Central memory CD8-positive, alpha-beta T cell (primary cell): ENCODE data around the gene TAAR1.
"Not testable (repeated sequence)": the region's sequence is repeated elsewhere in the genome, so short reads cannot be mapped to it uniquely, and the experiment has no call there.

Experiments
- ATAC-seq: fragments of 150-1000 bp; cut with Tn5 transposase; replicated peaks from 2 replicates; pipeline ENCODE4 v1.10.0; 2022; ENCODE audit warnings: mild to moderate bottlenecking, moderate FRiP score, moderate number of reproducible peaks; ENCODE audit not compliant: poor library complexity, severe bottlenecking; ENCODE audit errors: extremely low read depth
- DNase-seq, 2 donors: peaks; one replicate each; pipeline ENCODE4 v3.0.0; 2021; ENCODE audit warnings: low spot score in 2 of 2
- H3K27ac Mint-ChIP-seq: one replicate; pipeline ENCODE4 v1.8.0; 2022; ENCODE audit warnings: low read depth, mild to moderate bottlenecking, moderate library complexity, mixed read lengths
- H3K27me3 Mint-ChIP-seq: one replicate; pipeline ENCODE4 v1.8.0; 2022; ENCODE audit warnings: mixed read lengths
- H3K36me3 Mint-ChIP-seq: one replicate; pipeline ENCODE4 v1.8.0; 2022; ENCODE audit warnings: mild to moderate bottlenecking, moderate library complexity, mixed read lengths; ENCODE audit not compliant: insufficient read depth
- H3K4me1 Mint-ChIP-seq: one replicate; pipeline ENCODE4 v1.8.0; 2022; ENCODE audit warnings: mixed read lengths
- H3K4me3 Mint-ChIP-seq: one replicate; pipeline ENCODE4 v1.8.0; 2022; ENCODE audit warnings: mild to moderate bottlenecking, moderate library complexity, mixed read lengths
- H3K9me3 Mint-ChIP-seq: one replicate; pipeline ENCODE4 v1.8.0; 2022; ENCODE audit warnings: mixed read lengths

TAAR1 gene

GRCh38 chr6:132611616-132612015, 47.4 kb downstream of the TAAR1 start:
- DNase-seq = no peak
- ATAC-seq = no peak
- no peaks in the 10 kb centered on the region for H3K9me3 Mint-ChIP-seq
- no peak overlapping the region for H3K27ac Mint-ChIP-seq
- no peak overlapping the region for H3K4me3 Mint-ChIP-seq
- no peaks in the 10 kb centered on the region for H3K27me3 Mint-ChIP-seq
- no peaks in the 10 kb centered on the region for H3K36me3 Mint-ChIP-seq
- peaks cover 16% of the 10 kb centered on the region for H3K4me1 Mint-ChIP-seq

DNA sequence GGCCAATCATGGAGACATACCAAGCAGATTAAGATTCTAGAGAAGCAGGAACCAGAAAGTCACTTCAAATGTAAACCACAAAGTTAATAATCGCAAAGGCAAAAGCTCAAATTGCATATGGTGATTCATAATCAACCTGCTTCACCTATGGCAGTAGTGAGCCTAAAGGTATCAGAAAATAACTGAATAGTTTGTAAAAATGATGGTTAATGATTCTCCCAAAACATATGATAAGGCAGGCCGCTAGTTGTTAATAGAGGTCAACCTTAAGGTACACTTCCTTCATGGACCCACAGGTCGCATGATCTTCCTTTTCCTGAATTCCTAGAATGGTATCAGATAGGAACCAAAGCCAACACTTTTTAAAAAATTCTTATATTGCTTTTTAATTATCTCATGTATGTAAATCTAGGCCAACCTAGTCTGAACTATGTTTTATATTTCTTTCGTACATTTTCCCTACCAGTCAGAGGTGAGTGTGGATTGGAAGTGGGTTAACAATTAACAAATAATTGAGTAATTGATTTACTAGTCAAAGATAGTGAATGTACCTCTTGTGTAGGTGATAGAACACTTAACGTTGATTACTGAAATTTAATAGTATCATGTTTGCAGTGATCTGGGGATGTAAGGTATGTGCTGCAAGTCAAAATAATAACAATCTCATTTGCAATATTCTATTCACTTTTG, 51.3 kb downstream of the TAAR1 start:
- H3K27me3 Mint-ChIP-seq = peaks cover 10% of the 10 kb centered on the region
- H3K4me1 Mint-ChIP-seq = peaks cover 7% of the 10 kb centered on the region
- no peaks in the 10 kb centered on the region for H3K36me3 Mint-ChIP-seq
- no peak for ATAC-seq
- no peak overlapping the region for H3K27ac Mint-ChIP-seq
- no peak overlapping the region for H3K4me3 Mint-ChIP-seq
- no peak for DNase-seq
- no peaks in the 10 kb centered on the region for H3K9me3 Mint-ChIP-seq

DNA sequence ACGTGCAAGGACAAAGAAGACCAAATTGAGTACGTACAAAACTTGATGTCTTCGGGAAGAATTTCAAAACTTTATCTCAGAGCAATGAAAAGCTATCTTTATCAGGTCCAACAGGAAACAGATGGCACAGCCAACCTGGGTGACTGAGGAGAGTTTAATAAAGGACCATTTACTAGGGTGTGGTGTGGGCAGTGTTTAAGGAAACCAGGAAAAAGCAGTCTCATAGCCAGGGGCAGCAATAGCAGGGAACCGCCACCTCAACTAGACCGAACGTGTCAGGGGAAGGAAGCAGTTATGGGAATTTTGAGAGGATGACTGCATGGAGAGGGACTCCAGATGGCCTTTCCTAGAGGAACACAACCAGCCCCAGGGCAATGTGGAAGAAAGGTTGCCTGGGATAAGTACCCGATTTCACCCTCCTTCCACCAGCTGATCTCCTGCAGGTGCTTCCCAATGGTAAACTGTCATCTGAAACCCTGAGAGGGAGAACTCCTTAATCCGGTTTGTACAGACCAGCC, 54.3 kb downstream of the TAAR1 start:
- DNase-seq (no peak), ATAC-seq (no peak)
- H3K27ac Mint-ChIP-seq = no peak overlapping the region
- no peaks in the 10 kb centered on the region for H3K4me1 Mint-ChIP-seq
- no peak overlapping the region for H3K4me3 Mint-ChIP-seq
- H3K36me3 Mint-ChIP-seq = no peaks in the 10 kb centered on the region
- no peaks in the 10 kb centered on the region for H3K9me3 Mint-ChIP-seq
- H3K27me3 Mint-ChIP-seq = peaks cover 17% of the 10 kb centered on the region

GRCh38 chr6:132600900-132601299, 58.1 kb downstream of the TAAR1 start:
- not testable (repeated sequence) for H3K4me3 Mint-ChIP-seq, H3K27ac Mint-ChIP-seq, H3K9me3 Mint-ChIP-seq, H3K4me1 Mint-ChIP-seq, H3K36me3 Mint-ChIP-seq, ATAC-seq, DNase-seq
- H3K27me3 Mint-ChIP-seq = peaks cover 40% of the 10 kb centered on the region

DNA sequence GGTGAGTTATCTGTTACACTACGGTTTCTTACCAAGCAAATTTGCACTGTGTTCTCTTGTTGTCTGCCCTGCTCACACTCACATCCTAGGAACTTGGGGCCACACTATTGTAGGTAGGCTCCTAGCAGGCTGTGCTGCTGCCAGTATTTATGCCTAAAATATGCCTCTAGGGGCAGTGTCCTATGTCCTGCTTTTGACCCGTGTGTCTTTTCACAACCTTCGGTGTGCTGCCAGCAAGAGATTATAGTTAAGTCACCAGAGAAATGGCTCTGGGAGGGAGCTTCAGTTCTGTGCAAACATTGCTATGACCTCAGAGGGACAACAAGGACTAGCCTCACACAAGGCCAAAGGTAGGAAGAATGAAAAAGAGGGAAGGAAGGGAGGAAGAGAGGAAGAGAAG, 60.5 kb downstream of the TAAR1 start:
- peaks cover 39% of the 10 kb centered on the region for H3K27me3 Mint-ChIP-seq
- H3K36me3 Mint-ChIP-seq = no peaks in the 10 kb centered on the region
- DNase-seq (no peak), ATAC-seq (no peak)
- no peaks in the 10 kb centered on the region for H3K9me3 Mint-ChIP-seq
- H3K4me3 Mint-ChIP-seq = no peak overlapping the region
- no peaks in the 10 kb centered on the region for H3K4me1 Mint-ChIP-seq
- H3K27ac Mint-ChIP-seq = no peak overlapping the region

GRCh38 chr6:132596201-132596600, 62.8 kb downstream of the TAAR1 start:
- Mint-ChIP-seq H3K27me3 (peaks cover 56% of the 10 kb centered on the region), H3K36me3 (no peaks in the 10 kb centered on the region), H3K9me3 (no peaks in the 10 kb centered on the region), H3K27ac (no peak overlapping the region), H3K4me1 (no peaks in the 10 kb centered on the region), H3K4me3 (no peak overlapping the region)
- DNase-seq (no peak), ATAC-seq (no peak)
